HG03175 (cell line): ENCODE measurements around the gene SS18L1.
"Not testable (repeated sequence)": the region's sequence is repeated elsewhere in the genome, so short reads cannot be mapped to it uniquely, and the experiment has no call there.

Experiments used
- ATAC-seq: cut with Tn5 transposase; IDR thresholded peaks from one replicate; pipeline ENCODE4 v1.9.1; 2021; ENCODE audit warnings: mild to moderate bottlenecking, moderate library complexity; ENCODE audit not compliant: unreplicated experiment

The SS18L1 gene

GRCh38 chr20:62143081-62143956, at the start of gene SS18L1, which contains the start of gene PSMA7:
SS18L1 (plus strand) TSS chr20:62143769; CDS start chr20:62143821, 52 bp downstream.
PSMA7 (minus strand) TSS chr20:62143394; CDS start chr20:62143303, 91 bp downstream.
- peak; percentile 78 for ATAC-seq

GRCh38 chr20:62096421-62097380, 46.9 kb upstream of the SS18L1 start:
- no peak for ATAC-seq

GRCh38 chr20:62097881-62098407, 45.6 kb upstream of the SS18L1 start:
- no peak for ATAC-seq

- no peak for ATAC-seq
These were observed 42.5 kb upstream of the SS18L1 start for GRCh38 chr20:62101078-62101477.

GRCh38 chr20:62103508-62104233, 39.9 kb upstream of the SS18L1 start:
- ATAC-seq, result no peak

- no peak for ATAC-seq
These were observed 39.3 kb upstream of the SS18L1 start for GRCh38 chr20:62104234-62104789.

GRCh38 chr20:62104791-62105345, 38.7 kb upstream of the SS18L1 start:
- ATAC-seq, result no peak

GRCh38 chr20:62105592-62105991, 38.0 kb upstream of the SS18L1 start:
- no peak for ATAC-seq

GRCh38 chr20:62111148-62111547, 32.4 kb upstream of the SS18L1 start:
- ATAC-seq, result no peak

GRCh38 chr20:62112368-62112767, 31.2 kb upstream of the SS18L1 start:
- ATAC-seq, result no peak

- no peak for ATAC-seq
These were observed 28.7 kb upstream of the SS18L1 start for GRCh38 chr20:62114894-62115293.

GRCh38 chr20:62115800-62116407, 27.7 kb upstream of the SS18L1 start:
- not testable (repeated sequence) for ATAC-seq

GRCh38 chr20:62116558-62117361, 26.8 kb upstream of the SS18L1 start:
- ATAC-seq, result no peak

- ATAC-seq, result no peak
These were observed 26.3 kb upstream of the SS18L1 start for GRCh38 chr20:62117362-62117646.

- ATAC-seq, result no peak
These were observed 25.9 kb upstream of the SS18L1 start for GRCh38 chr20:62117658-62118057.

- no peak for ATAC-seq
These were observed 25.2 kb upstream of the SS18L1 start for GRCh38 chr20:62118113-62119043.

- ATAC-seq, result no peak
These were observed 24.5 kb upstream of the SS18L1 start for GRCh38 chr20:62119115-62119514.
